Neural cell (in vitro differentiated cells): ENCODE data around the gene AP2A2. TPM values are rescaled to one million over a fixed set of nuclear protein-coding genes. Genes with fewer than 3 reads are reported as not detected.

Experiments used
- H2AFZ ChIP-seq: fragments of 200-600, 300-800 bp; sonication (generic), shearing (Covaris generic); 2 replicates; pipeline ENCODE4 v1.6.0; 2014; ENCODE audit warnings: low read depth, mild to moderate bottlenecking, antibody characterized with exemption, low read length, moderate library complexity
- H3F3A ChIP-seq: fragments of 200-600 bp; shearing (Covaris generic); 2 replicates; pipeline ENCODE4 v1.6.1; 2016; ENCODE audit warnings: mild to moderate bottlenecking, moderate library complexity, mixed read lengths, antibody characterized with exemption, low read length; ENCODE audit not compliant: insufficient read depth, poor library complexity, severe bottlenecking
- H3K27ac ChIP-seq: fragments of 200-600, 300-800 bp; sonication (generic), shearing (Covaris generic); 2 replicates; pipeline ENCODE4 v1.5.1; 2014; ENCODE audit warnings: mild to moderate bottlenecking, low read length, moderate library complexity
- H3K27me3 ChIP-seq: fragments of 300-800, 200-600 bp; sonication (generic), shearing (Covaris generic); 2 replicates; pipeline ENCODE4 v1.6.0; 2014; ENCODE audit warnings: mild to moderate bottlenecking, low read depth, low read length, moderate library complexity; ENCODE audit not compliant: insufficient read depth
- H3K36me3 ChIP-seq: fragments of 300-800, 200-600 bp; sonication (generic), shearing (Covaris generic); 2 replicates; pipeline ENCODE4 v1.5.1; 2014; ENCODE audit warnings: mild to moderate bottlenecking, antibody characterized with exemption, low read length, moderate library complexity; ENCODE audit not compliant: insufficient read depth
- H3K4me2 ChIP-seq: fragments of 300-800, 200-600 bp; sonication (generic), shearing (Covaris generic); 2 replicates; pipeline ENCODE4 v1.6.0; 2014; ENCODE audit warnings: mild to moderate bottlenecking, low read length
- H3K4me3 ChIP-seq: fragments of 300-800, 200-600 bp; sonication (generic), shearing (Covaris generic); 2 replicates; pipeline ENCODE4 v1.5.1; 2014; ENCODE audit warnings: mild to moderate bottlenecking, low read length, moderate library complexity
- H3K79me2 ChIP-seq: fragments of 200-600 bp; shearing (Covaris generic); replicated peaks from 2 replicates; pipeline ENCODE4 v1.6.0; 2014; ENCODE audit warnings: mild to moderate bottlenecking, low read length, moderate library complexity; ENCODE audit not compliant: insufficient read depth
- H3K9ac ChIP-seq: fragments of 300-800, 200-600 bp; sonication (generic), shearing (Covaris generic); 2 replicates; pipeline ENCODE4 v1.6.1; 2016; ENCODE audit warnings: mild to moderate bottlenecking, low read length, mixed read lengths
- H3K9me2 ChIP-seq: fragments of 200-600 bp; shearing (Covaris generic); 2 replicates; pipeline ENCODE4 v1.6.1; 2016; ENCODE audit warnings: mild to moderate bottlenecking, low read length, mixed read lengths; ENCODE audit not compliant: insufficient read depth
- H3K9me3 ChIP-seq: fragments of 200-600, 300-800 bp; sonication (generic), shearing (Covaris generic); 2 replicates; pipeline ENCODE4 v1.6.1; 2016; ENCODE audit warnings: mild to moderate bottlenecking, mixed run types, low read length, moderate library complexity, mixed read lengths
- H4K20me1 ChIP-seq: fragments of 200-600 bp; shearing (Covaris generic); 2 replicates; pipeline ENCODE4 v1.6.1; 2016; ENCODE audit warnings: mild to moderate bottlenecking, mixed run types; ENCODE audit not compliant: insufficient read depth
- EP300 ChIP-seq: fragments of 450-650 bp; conservative IDR thresholded peaks from 2 replicates; pipeline ENCODE4 v1.6.1; 2014; ENCODE audit warnings: antibody characterized with exemption, mild to moderate bottlenecking, moderate library complexity; ENCODE audit not compliant: poor library complexity, severe bottlenecking
- EZH2 ChIP-seq: fragments of 200-600, 300-800 bp; shearing (Covaris generic), sonication (generic); IDR thresholded peaks from 2 replicates; pipeline ENCODE4 v1.6.1; 2014; ENCODE audit warnings: antibody characterized with exemption, low read length, borderline replicate concordance, mild to moderate bottlenecking; ENCODE audit not compliant: insufficient read depth, poor library complexity, severe bottlenecking
- MXI1 ChIP-seq: fragments of 450-650 bp; conservative IDR thresholded peaks from 2 replicates; pipeline ENCODE4 v1.6.1; 2014; ENCODE audit warnings: antibody characterized with exemption, mild to moderate bottlenecking; ENCODE audit not compliant: poor library complexity, severe bottlenecking
- POLR2AphosphoS5 ChIP-seq: IDR thresholded peaks from 2 replicates; pipeline ENCODE4 v1.6.1; 2012
- RAD21 ChIP-seq: fragments of 450-650 bp; conservative IDR thresholded peaks from 2 replicates; pipeline ENCODE4 v1.6.1; 2014; ENCODE audit warnings: antibody characterized with exemption, mild to moderate bottlenecking, moderate library complexity
- SMC3 ChIP-seq: fragments of 450-650 bp; conservative IDR thresholded peaks from 2 replicates; pipeline ENCODE4 v1.6.1; 2014; ENCODE audit warnings: antibody characterized with exemption, mild to moderate bottlenecking, moderate library complexity; ENCODE audit not compliant: poor library complexity
- TAF1 ChIP-seq: IDR thresholded peaks from 2 replicates; pipeline ENCODE4 v1.6.1; 2012; ENCODE audit warnings: low read depth
- polyA plus RNA-seq: library from polyadenylated mRNA; depleted of rRNA; stranded (reverse); fragments of >200 nt; gene quantifications from 2 replicates; pipeline ENCODE4 v1.2.3, GENCODE V29; 2014
- TF ChIP-seq, protein P1 (sequence below): fragments of 450-650 bp; IDR thresholded peaks from 2 replicates; pipeline ENCODE4 v1.5.1; 2014; ENCODE audit warnings: antibody characterized with exemption, mild to moderate bottlenecking, moderate library complexity; ENCODE audit not compliant: poor library complexity, severe bottlenecking
- TF ChIP-seq, protein P2 (sequence below): IDR thresholded peaks from 2 replicates; pipeline ENCODE4 v1.6.1; 2012; ENCODE audit warnings: borderline replicate concordance

Gene AP2A2
- polyA plus RNA-seq, 1 donor from 2014 or later = 46.5 TPM

DNA sequence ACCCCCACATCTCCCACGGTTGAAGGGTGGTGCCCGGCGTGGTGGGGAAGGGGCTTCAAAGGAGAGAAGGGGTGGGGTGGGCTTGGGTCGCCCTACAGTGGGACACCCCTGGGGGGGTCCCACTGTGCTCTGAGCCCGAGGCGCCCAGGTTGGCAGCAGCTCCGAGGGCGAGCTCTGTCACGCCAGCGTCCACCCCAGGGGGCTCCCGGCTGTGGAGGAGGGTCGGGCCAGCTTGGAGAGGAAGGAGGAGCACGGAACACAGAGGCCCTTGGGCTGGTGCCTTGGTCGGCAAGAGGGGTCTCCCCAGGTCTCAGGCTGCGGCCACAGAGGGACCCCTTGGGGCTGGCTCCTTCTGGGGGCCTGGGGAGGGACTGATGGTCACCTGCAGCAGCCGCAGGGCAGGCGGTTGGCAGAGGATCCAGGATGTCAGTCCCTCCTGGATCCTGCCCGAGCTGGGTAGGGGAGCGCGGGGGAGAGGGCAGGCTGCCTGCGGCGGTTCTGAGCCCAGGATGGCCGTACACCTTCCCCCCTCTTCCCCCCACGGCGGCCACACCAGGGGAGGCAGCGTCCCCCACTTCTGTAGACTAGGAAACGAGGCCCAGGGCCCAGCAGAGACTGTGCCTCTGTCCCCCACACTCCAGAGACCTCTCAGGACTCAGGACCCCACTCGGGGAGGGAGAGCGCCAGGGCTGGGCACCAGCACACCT is 110.1 kb downstream of the AP2A2 start:
- H3K9ac ChIP-seq = no peak overlapping the region
- no peaks in the 10 kb centered on the region for H3K9me3 ChIP-seq
- H4K20me1 ChIP-seq = no peaks in the 10 kb centered on the region
- H3F3A ChIP-seq = no peaks in the 10 kb centered on the region
- H3K79me2 ChIP-seq = no peaks in the 10 kb centered on the region
- no peak for TF ChIP-seq EZH2
- TF ChIP-seq RAD21 = no peak
- TF ChIP-seq, protein P1, sequence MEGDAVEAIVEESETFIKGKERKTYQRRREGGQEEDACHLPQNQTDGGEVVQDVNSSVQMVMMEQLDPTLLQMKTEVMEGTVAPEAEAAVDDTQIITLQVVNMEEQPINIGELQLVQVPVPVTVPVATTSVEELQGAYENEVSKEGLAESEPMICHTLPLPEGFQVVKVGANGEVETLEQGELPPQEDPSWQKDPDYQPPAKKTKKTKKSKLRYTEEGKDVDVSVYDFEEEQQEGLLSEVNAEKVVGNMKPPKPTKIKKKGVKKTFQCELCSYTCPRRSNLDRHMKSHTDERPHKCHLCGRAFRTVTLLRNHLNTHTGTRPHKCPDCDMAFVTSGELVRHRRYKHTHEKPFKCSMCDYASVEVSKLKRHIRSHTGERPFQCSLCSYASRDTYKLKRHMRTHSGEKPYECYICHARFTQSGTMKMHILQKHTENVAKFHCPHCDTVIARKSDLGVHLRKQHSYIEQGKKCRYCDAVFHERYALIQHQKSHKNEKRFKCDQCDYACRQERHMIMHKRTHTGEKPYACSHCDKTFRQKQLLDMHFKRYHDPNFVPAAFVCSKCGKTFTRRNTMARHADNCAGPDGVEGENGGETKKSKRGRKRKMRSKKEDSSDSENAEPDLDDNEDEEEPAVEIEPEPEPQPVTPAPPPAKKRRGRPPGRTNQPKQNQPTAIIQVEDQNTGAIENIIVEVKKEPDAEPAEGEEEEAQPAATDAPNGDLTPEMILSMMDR = no peak
- no peak for TF ChIP-seq SMC3
- TF ChIP-seq, protein P2, sequence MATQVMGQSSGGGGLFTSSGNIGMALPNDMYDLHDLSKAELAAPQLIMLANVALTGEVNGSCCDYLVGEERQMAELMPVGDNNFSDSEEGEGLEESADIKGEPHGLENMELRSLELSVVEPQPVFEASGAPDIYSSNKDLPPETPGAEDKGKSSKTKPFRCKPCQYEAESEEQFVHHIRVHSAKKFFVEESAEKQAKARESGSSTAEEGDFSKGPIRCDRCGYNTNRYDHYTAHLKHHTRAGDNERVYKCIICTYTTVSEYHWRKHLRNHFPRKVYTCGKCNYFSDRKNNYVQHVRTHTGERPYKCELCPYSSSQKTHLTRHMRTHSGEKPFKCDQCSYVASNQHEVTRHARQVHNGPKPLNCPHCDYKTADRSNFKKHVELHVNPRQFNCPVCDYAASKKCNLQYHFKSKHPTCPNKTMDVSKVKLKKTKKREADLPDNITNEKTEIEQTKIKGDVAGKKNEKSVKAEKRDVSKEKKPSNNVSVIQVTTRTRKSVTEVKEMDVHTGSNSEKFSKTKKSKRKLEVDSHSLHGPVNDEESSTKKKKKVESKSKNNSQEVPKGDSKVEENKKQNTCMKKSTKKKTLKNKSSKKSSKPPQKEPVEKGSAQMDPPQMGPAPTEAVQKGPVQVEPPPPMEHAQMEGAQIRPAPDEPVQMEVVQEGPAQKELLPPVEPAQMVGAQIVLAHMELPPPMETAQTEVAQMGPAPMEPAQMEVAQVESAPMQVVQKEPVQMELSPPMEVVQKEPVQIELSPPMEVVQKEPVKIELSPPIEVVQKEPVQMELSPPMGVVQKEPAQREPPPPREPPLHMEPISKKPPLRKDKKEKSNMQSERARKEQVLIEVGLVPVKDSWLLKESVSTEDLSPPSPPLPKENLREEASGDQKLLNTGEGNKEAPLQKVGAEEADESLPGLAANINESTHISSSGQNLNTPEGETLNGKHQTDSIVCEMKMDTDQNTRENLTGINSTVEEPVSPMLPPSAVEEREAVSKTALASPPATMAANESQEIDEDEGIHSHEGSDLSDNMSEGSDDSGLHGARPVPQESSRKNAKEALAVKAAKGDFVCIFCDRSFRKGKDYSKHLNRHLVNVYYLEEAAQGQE = no peak
- TF ChIP-seq MXI1 = no peak
- no peak for TF ChIP-seq EP300
- TF ChIP-seq POLR2AphosphoS5 = no peak
- no peak for TF ChIP-seq TAF1
- H3K4me2 ChIP-seq = no peak overlapping the region
- H3K27me3 ChIP-seq = no peaks in the 10 kb centered on the region
- no peak overlapping the region for H2AFZ ChIP-seq
- no peaks in the 10 kb centered on the region for H3K9me2 ChIP-seq
- H3K36me3 ChIP-seq = no peaks in the 10 kb centered on the region
- no peak overlapping the region for H3K4me3 ChIP-seq
- no peak overlapping the region for H3K27ac ChIP-seq

DNA sequence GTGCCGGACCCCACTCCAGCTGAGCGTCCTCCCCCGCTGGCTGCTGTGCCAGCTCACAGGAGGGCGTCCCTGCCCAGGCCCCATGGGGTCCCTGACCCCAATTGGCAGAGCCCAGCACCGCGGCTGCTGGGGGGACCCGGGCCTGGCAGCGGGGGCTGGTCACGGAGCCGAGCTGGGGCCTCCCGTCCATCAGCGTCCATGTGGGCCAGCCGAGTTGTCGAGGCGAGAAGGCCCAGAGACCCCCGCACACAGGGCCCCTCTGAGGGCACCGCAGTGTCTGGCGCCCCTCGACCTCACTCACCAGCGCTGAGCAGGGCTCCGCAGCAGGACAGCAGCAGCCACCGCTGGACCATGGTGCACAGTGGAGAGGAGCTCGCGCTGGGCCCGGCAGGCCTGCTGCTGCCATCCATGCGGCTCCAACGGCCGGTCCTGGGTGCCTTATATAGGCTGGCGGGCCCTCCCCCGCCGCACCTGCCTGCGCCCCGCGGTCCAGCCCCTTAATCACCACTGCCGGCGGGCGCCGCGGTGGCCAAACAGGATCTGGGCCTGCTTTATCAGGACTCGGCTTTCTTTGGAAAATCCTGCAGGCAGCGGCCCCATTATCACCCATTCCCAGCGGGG is 110.7 kb downstream of the AP2A2 start, which contains the start of gene MUC6:
Gene MUC6 (minus strand): TSS at position 416 of the 621 bp plus-strand sequence. CDS start 63 bp downstream, at position 353.
- no peaks in the 10 kb centered on the region for H3F3A ChIP-seq
- TF ChIP-seq SMC3 (no peak), RAD21 (no peak), TAF1 (no peak), POLR2AphosphoS5 (no peak), EP300 (no peak), EZH2 (no peak), MXI1 (no peak)
- TF ChIP-seq, protein P1 = no peak
- TF ChIP-seq, protein P2 = no peak
- no peak within 1 kb of the TSS for H3K4me2 ChIP-seq
- no peak within 1 kb of the TSS for H2AFZ ChIP-seq
- no peak within 1 kb of the TSS for H3K27ac ChIP-seq
- no peaks in the 10 kb centered on the region for H3K36me3 ChIP-seq
- H3K27me3 ChIP-seq = no peaks in the 10 kb centered on the region
- H3K79me2 ChIP-seq = no peaks in the 10 kb centered on the region
- H3K9me2 ChIP-seq = no peaks in the 10 kb centered on the region
- H3K9me3 ChIP-seq = no peaks in the 10 kb centered on the region
- H4K20me1 ChIP-seq = no peaks in the 10 kb centered on the region
- H3K9ac ChIP-seq = no peak within 1 kb of the TSS
- no peak within 1 kb of the TSS for H3K4me3 ChIP-seq
